Measurements from ENCODE around the gene SWAP70.

- TF ChIP-seq CTCF (IDR thresholded peaks at IDR 0.05 in 8 of 11, conservative IDR thresholded peaks at IDR 0.05 in 3 of 11) (no peak), POLR2AphosphoS5 (IDR thresholded peaks at IDR 0.05) (no peak)
These were observed 123.4 kb downstream of the SWAP70 start for GRCh38 chr11:9787260-9787659.

Measured in spleen (tissue), 7 donors.